Tibial nerve (tissue), 4 donors: ENCODE measurements around the gene PPP2R5B. TPM values are rescaled to one million over a fixed set of nuclear protein-coding genes. Genes with fewer than 3 reads are reported as not detected.
A peak's percentile ranks its signal among the peaks of the same experiment; 100 is the strongest.

ENCODE experiments used
- DNase-seq, 2 donors: peaks; one replicate each; pipeline ENCODE4 v3.0.0-alpha.2; 2019; ENCODE audit warnings: low spot score in 2 of 2
- H3K27ac ChIP-seq, 4 donors: fragments of 200-600 bp; sonication (generic) in 3 of 4; one replicate each; pipeline ENCODE4 v1.5.1; 2017 to 2019; ENCODE audit warnings: mild to moderate bottlenecking in 1 of 4
- H3K27me3 ChIP-seq, 2 donors: fragments of 200-600 bp; sonication (generic) in 1 of 2; one replicate each; pipeline versions ENCODE4 v1.5.1 to v1.6.0; 2017 to 2019
- H3K36me3 ChIP-seq, 3 donors: fragments of 200-600 bp; sonication (generic); one replicate each; pipeline ENCODE4 v1.5.1; 2018 to 2019
- H3K4me1 ChIP-seq, 4 donors: fragments of 200-600 bp; sonication (generic) in 3 of 4; one replicate each; pipeline ENCODE4 v1.5.1; 2017 to 2019
- H3K4me3 ChIP-seq, 4 donors: fragments of 200-600 bp; sonication (generic) in 3 of 4; one replicate each; pipeline ENCODE4 v1.5.1; 2017 to 2019; ENCODE audit warnings: mild to moderate bottlenecking in 1 of 4, moderate library complexity in 1 of 4
- H3K9me3 ChIP-seq, 4 donors: fragments of 200-600 bp; sonication (generic) in 3 of 4; one replicate each; pipeline ENCODE4 v1.5.1; 2017 to 2019
- EP300 ChIP-seq, 2 donors: sonication (generic); formaldehyde crosslinking; IDR thresholded peaks; one replicate each; pipeline ENCODE4 v1.6.1; 2017; ENCODE audit warnings: antibody characterized with exemption in 2 of 2, mild to moderate bottlenecking in 1 of 2
- POLR2A ChIP-seq, 2 donors: fragments of 450-650 bp; IDR thresholded peaks; one replicate each; pipeline ENCODE4 v1.6.1; 2017; ENCODE audit warnings: antibody characterized with exemption in 2 of 2, mild to moderate bottlenecking in 2 of 2, moderate library complexity in 2 of 2
- WGBS, 2 donors: methylation state at CpG; one replicate each; pipeline ENCODE4 v1.1.5; 2018; 5-methylcytosine and 5-hydroxymethylcytosine counted together
- total RNA-seq, 4 donors: library from RNA; depleted of rRNA; stranded (reverse); fragments of >200 nt; gene quantifications; one replicate each; pipeline ENCODE4 v1.1.0, GENCODE V29; 2016
- TF ChIP-seq, protein P1 (sequence below), 5 experiments: fragments of 200-600 bp in 3 of 5; fragments of 450-650 bp in 2 of 5; sonication (generic) in 3 of 5; IDR thresholded peaks; one replicate each; pipeline ENCODE4 v1.5.1; 2016 to 2019; ENCODE audit warnings: antibody characterized with exemption in 5 of 5, mild to moderate bottlenecking in 3 of 5, moderate library complexity in 2 of 5

PPP2R5B gene
- total RNA-seq, 4 donors from 2014 or later: 10.7 to 21.4 (median 20.2) TPM

DNA sequence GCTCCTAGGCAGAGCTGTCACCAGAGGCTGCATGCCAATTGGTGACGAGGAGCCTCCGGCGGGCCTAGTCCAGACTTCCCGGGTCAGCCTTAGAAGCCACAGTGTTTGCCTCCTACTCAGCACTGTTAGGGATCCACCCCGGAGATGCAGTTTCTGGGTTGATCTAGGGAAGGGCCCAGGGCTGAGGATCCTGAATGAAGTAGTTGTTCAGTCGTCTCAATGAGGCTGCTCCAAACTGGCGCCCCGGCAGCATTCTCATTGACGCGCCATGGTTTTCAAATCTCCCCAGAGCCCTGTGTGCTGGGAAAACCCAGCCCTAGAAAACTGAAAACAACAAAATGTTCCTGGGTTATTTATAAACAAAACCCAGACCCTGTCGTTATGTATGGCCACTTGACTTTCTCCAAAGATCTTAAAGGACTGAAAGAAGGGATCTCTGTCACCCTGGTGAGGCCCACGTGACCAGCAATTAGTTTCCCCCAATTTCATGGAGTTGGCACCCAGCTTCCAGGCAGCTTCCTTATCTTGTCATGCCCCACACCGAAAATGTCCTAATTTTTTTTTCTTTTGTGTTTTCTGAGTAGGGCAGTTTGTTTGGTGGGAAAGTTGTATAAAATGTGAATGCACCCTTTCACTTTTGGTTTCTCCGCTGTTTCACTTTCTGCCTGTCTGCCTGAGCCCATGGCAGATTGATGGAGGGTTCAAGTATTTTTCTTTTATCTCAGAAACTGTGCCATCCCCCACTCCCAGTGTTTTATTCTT, 44.1 kb upstream of the PPP2R5B start:
- H3K27ac ChIP-seq: peak overlapping the region; percentile 57 to 98 (median 92)

DNA sequence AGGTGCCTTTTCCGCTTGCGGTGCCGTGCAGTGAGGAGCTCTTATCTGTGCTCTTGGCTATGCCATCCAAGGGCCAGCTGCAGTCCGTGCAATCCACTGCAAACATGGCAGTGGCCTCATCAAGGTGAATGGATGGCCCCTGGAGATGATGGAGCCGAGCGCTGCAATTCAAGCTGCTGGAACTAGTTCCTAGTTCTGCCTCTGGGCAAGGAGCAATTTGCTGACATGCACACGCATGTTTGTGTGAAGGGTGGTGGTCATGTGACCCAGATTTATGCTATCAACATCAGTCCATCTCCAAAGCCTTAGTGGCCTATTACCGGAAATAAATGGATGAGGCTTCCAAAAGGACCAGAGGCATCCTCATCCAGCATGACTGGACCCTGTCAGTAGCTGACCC, 43.0 kb upstream of the PPP2R5B start:
- Histone ChIP-seq H3K9me3 (no peaks in the 10 kb centered on the region), H3K4me1 (peaks cover 3 to 46% (median 35%) of the 10 kb centered on the region in 4 donors), H3K4me3 (no peak overlapping the region), H3K36me3 (no peaks in the 10 kb centered on the region), H3K27ac (peak overlapping the region in 3 of 4 donors; percentile 90 to 98 (median 94)), H3K27me3 (no peaks in the 10 kb centered on the region)
- TF ChIP-seq, protein P1, sequence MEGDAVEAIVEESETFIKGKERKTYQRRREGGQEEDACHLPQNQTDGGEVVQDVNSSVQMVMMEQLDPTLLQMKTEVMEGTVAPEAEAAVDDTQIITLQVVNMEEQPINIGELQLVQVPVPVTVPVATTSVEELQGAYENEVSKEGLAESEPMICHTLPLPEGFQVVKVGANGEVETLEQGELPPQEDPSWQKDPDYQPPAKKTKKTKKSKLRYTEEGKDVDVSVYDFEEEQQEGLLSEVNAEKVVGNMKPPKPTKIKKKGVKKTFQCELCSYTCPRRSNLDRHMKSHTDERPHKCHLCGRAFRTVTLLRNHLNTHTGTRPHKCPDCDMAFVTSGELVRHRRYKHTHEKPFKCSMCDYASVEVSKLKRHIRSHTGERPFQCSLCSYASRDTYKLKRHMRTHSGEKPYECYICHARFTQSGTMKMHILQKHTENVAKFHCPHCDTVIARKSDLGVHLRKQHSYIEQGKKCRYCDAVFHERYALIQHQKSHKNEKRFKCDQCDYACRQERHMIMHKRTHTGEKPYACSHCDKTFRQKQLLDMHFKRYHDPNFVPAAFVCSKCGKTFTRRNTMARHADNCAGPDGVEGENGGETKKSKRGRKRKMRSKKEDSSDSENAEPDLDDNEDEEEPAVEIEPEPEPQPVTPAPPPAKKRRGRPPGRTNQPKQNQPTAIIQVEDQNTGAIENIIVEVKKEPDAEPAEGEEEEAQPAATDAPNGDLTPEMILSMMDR (IDR thresholded peaks at IDR 0.05): no peak
- TF ChIP-seq POLR2A (IDR thresholded peaks at IDR 0.05) (no peak), EP300 (IDR thresholded peaks at IDR 0.05) (no peak)
- 91 to 92% methylated on average over 8 of the region's 8 CpGs for WGBS, 2 donors
- no peak for DNase-seq

More for the DNA sequence above, 44.1 kb upstream of the PPP2R5B start:
- no peaks in the 10 kb centered on the region for H3K36me3 ChIP-seq
- H3K9me3 ChIP-seq: no peaks in the 10 kb centered on the region
- TF ChIP-seq POLR2A (IDR thresholded peaks at IDR 0.05) (peak in 1 of 2 donors; percentile 8), EP300 (IDR thresholded peaks at IDR 0.05) (peak in 1 of 2 donors; percentile 69)
- TF ChIP-seq, protein P1 (IDR thresholded peaks at IDR 0.05): no peak
- no peaks in the 10 kb centered on the region for H3K27me3 ChIP-seq
- WGBS, 2 donors: 27 to 29% methylated on average over 14 of the region's 14 CpGs
- H3K4me3 ChIP-seq: peak overlapping the region in 2 of 4 donors; percentile 1 to 13
- H3K4me1 ChIP-seq: peaks cover 3 to 57% (median 46%) of the 10 kb centered on the region in 4 donors
- peak; percentile 42 to 54 for DNase-seq

DNA sequence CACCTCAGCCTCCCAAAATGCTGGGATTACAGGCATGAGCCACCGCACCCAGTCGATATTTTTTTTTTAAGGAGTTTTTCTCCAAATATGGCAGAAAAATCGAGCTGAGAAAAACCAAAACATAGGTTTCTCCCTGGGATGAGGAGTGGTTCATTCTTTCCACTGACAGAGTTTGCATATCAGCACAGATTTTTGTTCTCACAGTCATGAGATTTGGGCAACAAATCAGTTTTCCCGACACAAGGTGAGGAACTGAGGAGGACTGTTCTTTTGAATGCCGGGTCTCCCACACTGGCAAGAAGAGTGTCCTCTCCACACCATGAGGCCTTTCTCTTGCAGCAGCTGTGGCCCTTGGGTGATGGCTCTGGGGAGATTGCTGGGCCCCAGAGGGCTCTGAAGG, 42.2 kb upstream of the PPP2R5B start:
- no peak for DNase-seq
- no peak overlapping the region for H3K4me3 ChIP-seq
- WGBS, 2 donors: 60 to 77% methylated on average over 5 of the region's 5 CpGs
- peak overlapping the region in 3 of 4 donors; percentile 20 to 98 (median 90) for H3K27ac ChIP-seq
- no peaks in the 10 kb centered on the region for H3K27me3 ChIP-seq
- peaks cover 3 to 39% (median 27%) of the 10 kb centered on the region in 4 donors for H3K4me1 ChIP-seq
- no peaks in the 10 kb centered on the region for H3K36me3 ChIP-seq
- H3K9me3 ChIP-seq: no peaks in the 10 kb centered on the region
- TF ChIP-seq POLR2A (IDR thresholded peaks at IDR 0.05) (no peak), EP300 (IDR thresholded peaks at IDR 0.05) (no peak)
- TF ChIP-seq, protein P1 (IDR thresholded peaks at IDR 0.05): no peak

DNA sequence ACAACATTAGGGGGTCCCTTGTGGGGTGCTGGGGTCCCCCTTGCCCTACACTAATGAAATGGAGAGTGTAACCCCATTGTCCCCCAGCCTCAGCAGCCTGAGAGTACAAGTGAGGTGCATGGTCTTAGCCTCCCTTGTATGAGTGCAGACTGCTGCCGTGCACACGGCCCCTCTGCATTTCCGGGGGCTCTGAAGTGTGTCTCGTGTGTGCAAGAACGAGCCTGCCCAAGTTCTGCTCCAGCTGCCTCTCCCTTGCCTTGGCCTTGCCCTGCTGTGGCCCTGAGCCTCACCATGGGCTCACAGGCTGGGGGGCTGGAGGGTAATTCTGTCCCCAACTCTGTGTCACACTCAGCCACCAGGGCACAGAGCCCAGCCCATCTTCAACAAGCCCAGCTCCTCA, 40.9 kb upstream of the PPP2R5B start:
- Histone ChIP-seq H3K27me3 (no peaks in the 10 kb centered on the region), H3K4me1 (peaks cover 3 to 47% (median 31%) of the 10 kb centered on the region in 4 donors), H3K36me3 (no peaks in the 10 kb centered on the region), H3K4me3 (no peak overlapping the region), H3K27ac (peak overlapping the region in 2 of 4 donors; percentile 90 to 98), H3K9me3 (no peaks in the 10 kb centered on the region)
- TF ChIP-seq EP300 (IDR thresholded peaks at IDR 0.05) (no peak), POLR2A (IDR thresholded peaks at IDR 0.05) (no peak)
- TF ChIP-seq, protein P1 (IDR thresholded peaks at IDR 0.05): no peak
- 86% methylated on average over 5 of the region's 5 CpGs; no CpG with 5 or more reads in 1 of the 2 donors for WGBS, 2 donors
- DNase-seq: no peak

DNA sequence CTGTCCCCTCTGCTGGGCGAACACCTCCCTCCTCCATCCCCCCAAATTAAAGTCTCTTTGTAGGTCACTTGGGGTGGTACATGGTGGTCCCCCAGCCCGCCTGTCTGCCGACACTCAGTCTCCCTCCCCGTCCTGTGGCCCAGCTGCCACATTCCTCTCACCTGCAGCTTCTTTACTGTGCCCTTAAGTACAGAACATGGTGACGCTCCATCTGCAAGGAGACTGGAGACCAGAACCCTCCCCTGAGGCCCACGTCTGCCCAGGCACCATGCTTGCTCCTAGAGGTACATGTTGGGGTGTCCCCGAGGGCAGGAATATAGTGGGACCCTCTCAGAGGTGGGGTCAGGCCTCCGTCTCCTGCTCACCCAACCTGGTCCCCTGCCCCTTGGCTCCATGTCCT, 40.5 kb upstream of the PPP2R5B start:
- H3K27me3 ChIP-seq: no peaks in the 10 kb centered on the region
- H3K9me3 ChIP-seq: no peaks in the 10 kb centered on the region
- no peak for DNase-seq
- H3K4me3 ChIP-seq: no peak overlapping the region
- H3K4me1 ChIP-seq: peaks cover 3 to 47% (median 30%) of the 10 kb centered on the region in 4 donors
- TF ChIP-seq, protein P1 (IDR thresholded peaks at IDR 0.05): no peak
- TF ChIP-seq EP300 (IDR thresholded peaks at IDR 0.05): no peak
- no peak for TF ChIP-seq POLR2A (IDR thresholded peaks at IDR 0.05)
- no peaks in the 10 kb centered on the region for H3K36me3 ChIP-seq
- WGBS, 2 donors: 88 to 93% methylated on average over 8 of the region's 8 CpGs
- H3K27ac ChIP-seq: peak overlapping the region in 2 of 4 donors; percentile 90 to 98
